HUES48 (cell line): ENCODE results near the gene PCYT1B.

ENCODE experiments used
- H3K27ac ChIP-seq: one replicate; pipeline ENCODE4 v1.7.0; 2013; ENCODE audit warnings: low read depth, low read length, inconsistent platforms
- H3K27me3 ChIP-seq: 2 replicates; pipeline ENCODE4 v1.6.1; 2013; ENCODE audit warnings: mild to moderate bottlenecking, low read length; ENCODE audit not compliant: control insufficient read depth, insufficient read depth
- H3K36me3 ChIP-seq: 2 replicates; pipeline ENCODE4 v1.6.1; 2013; ENCODE audit warnings: low read length; ENCODE audit not compliant: control insufficient read depth, insufficient read depth
- H3K4me1 ChIP-seq: 2 replicates; pipeline ENCODE4 v1.6.1; 2013; ENCODE audit warnings: mild to moderate bottlenecking, low read length; ENCODE audit not compliant: control insufficient read depth, insufficient read depth
- H3K4me3 ChIP-seq: 2 replicates; pipeline ENCODE4 v1.5.1; 2013; ENCODE audit warnings: mild to moderate bottlenecking, low read depth, low read length
- H3K9ac ChIP-seq: 2 replicates; pipeline ENCODE4 v1.6.1; 2013; ENCODE audit warnings: mild to moderate bottlenecking, low read depth, low read length, moderate library complexity
- H3K9me3 ChIP-seq: 2 replicates; pipeline ENCODE4 v1.6.1; 2013; ENCODE audit warnings: low read length; ENCODE audit not compliant: control insufficient read depth, insufficient read depth

PCYT1B gene

GRCh38 chrX:24575496-24575895, 71.7 kb downstream of the PCYT1B start:
- Histone ChIP-seq H3K36me3 (peaks cover 41% of the 10 kb centered on the region), H3K4me3 (no peak overlapping the region), H3K27ac (no peak overlapping the region), H3K9me3 (no peaks in the 10 kb centered on the region), H3K9ac (no peak overlapping the region), H3K27me3 (no peaks in the 10 kb centered on the region), H3K4me1 (no peaks in the 10 kb centered on the region)

- no peaks in the 10 kb centered on the region for H3K9me3 ChIP-seq
- H3K9ac ChIP-seq: no peak overlapping the region
- H3K4me3 ChIP-seq: no peak overlapping the region
- no peak overlapping the region for H3K27ac ChIP-seq
- peaks cover 37% of the 10 kb centered on the region for H3K36me3 ChIP-seq
- H3K27me3 ChIP-seq: no peaks in the 10 kb centered on the region
- no peaks in the 10 kb centered on the region for H3K4me1 ChIP-seq
Measured at GRCh38 chrX:24574743-24575142, 72.4 kb downstream of the PCYT1B start.

GRCh38 chrX:24567169-24567568, 80.0 kb downstream of the PCYT1B start:
- H3K36me3 ChIP-seq: peaks cover 5% of the 10 kb centered on the region; the same call in 1 of the 2 replicates
- H3K9me3 ChIP-seq: no peaks in the 10 kb centered on the region
- H3K4me3 ChIP-seq: no peak overlapping the region
- no peaks in the 10 kb centered on the region; the same call in 1 of the 2 replicates for H3K27me3 ChIP-seq
- no peak overlapping the region for H3K27ac ChIP-seq
- peaks cover 3% of the 10 kb centered on the region; the same call in 1 of the 2 replicates for H3K4me1 ChIP-seq
- no peak overlapping the region for H3K9ac ChIP-seq

- Histone ChIP-seq H3K4me3 (no peak overlapping the region), H3K27ac (no peak overlapping the region), H3K36me3 (peaks cover 10% of the 10 kb centered on the region; the same call in 1 of the 2 replicates), H3K9ac (no peak overlapping the region), H3K4me1 (peaks cover 3% of the 10 kb centered on the region; the same call in 1 of the 2 replicates), H3K27me3 (no peaks in the 10 kb centered on the region; the same call in 1 of the 2 replicates), H3K9me3 (no peaks in the 10 kb centered on the region)
Measured at GRCh38 chrX:24566240-24566639, 80.9 kb downstream of the PCYT1B start.

- no peak overlapping the region for H3K9ac ChIP-seq
- no peaks in the 10 kb centered on the region for H3K9me3 ChIP-seq
- no peak overlapping the region for H3K27ac ChIP-seq
- H3K27me3 ChIP-seq: no peaks in the 10 kb centered on the region; the same call in 1 of the 2 replicates
- H3K36me3 ChIP-seq: peaks cover 5% of the 10 kb centered on the region; the same call in 1 of the 2 replicates
- H3K4me3 ChIP-seq: no peak overlapping the region
- peaks cover 3% of the 10 kb centered on the region; the same call in 1 of the 2 replicates for H3K4me1 ChIP-seq
Measured at GRCh38 chrX:24563291-24564010, 83.7 kb downstream of the PCYT1B start.

- Histone ChIP-seq H3K4me1 (no peaks in the 10 kb centered on the region), H3K4me3 (no peak overlapping the region), H3K36me3 (peaks cover 5% of the 10 kb centered on the region; the same call in 1 of the 2 replicates), H3K27me3 (no peaks in the 10 kb centered on the region; the same call in 1 of the 2 replicates), H3K9ac (no peak overlapping the region), H3K9me3 (no peaks in the 10 kb centered on the region), H3K27ac (no peak overlapping the region)
Measured at GRCh38 chrX:24561121-24561520, 86.0 kb downstream of the PCYT1B start.

- H3K4me3 ChIP-seq: no peak overlapping the region
- no peaks in the 10 kb centered on the region for H3K27me3 ChIP-seq
- no peaks in the 10 kb centered on the region for H3K9me3 ChIP-seq
- H3K36me3 ChIP-seq: no peaks in the 10 kb centered on the region
- H3K9ac ChIP-seq: no peak overlapping the region
- H3K4me1 ChIP-seq: peaks cover 16% of the 10 kb centered on the region
- no peak overlapping the region for H3K27ac ChIP-seq
Measured at GRCh38 chrX:24553011-24553410, 94.1 kb downstream of the PCYT1B start.

GRCh38 chrX:24550166-24550565, 97.0 kb downstream of the PCYT1B start:
- Histone ChIP-seq H3K9me3 (no peaks in the 10 kb centered on the region), H3K27me3 (no peaks in the 10 kb centered on the region), H3K4me1 (peaks cover 31% of the 10 kb centered on the region)

GRCh38 chrX:24547961-24548360, 99.2 kb downstream of the PCYT1B start:
- Histone ChIP-seq H3K27me3 (no peaks in the 10 kb centered on the region; the same call in 1 of the 2 replicates), H3K36me3 (peaks cover 6% of the 10 kb centered on the region; the same call in 1 of the 2 replicates), H3K9ac (no peak overlapping the region)

More at GRCh38 chrX:24550166-24550565, 97.0 kb downstream of the PCYT1B start:
- peaks cover under 1% of the 10 kb centered on the region; the same call in 1 of the 2 replicates for H3K36me3 ChIP-seq
- H3K9ac ChIP-seq: no peak overlapping the region
- H3K4me3 ChIP-seq: no peak overlapping the region
- no peak overlapping the region for H3K27ac ChIP-seq

GRCh38 chrX:24542756-24543155, 104.4 kb downstream of the PCYT1B start:
- no peaks in the 10 kb centered on the region for H3K9me3 ChIP-seq
- H3K4me1 ChIP-seq: peaks cover 12% of the 10 kb centered on the region
- no peak overlapping the region for H3K4me3 ChIP-seq
- H3K27ac ChIP-seq: no peak overlapping the region
- no peak overlapping the region for H3K9ac ChIP-seq
- H3K36me3 ChIP-seq: peaks cover 13% of the 10 kb centered on the region; the same call in 1 of the 2 replicates
- H3K27me3 ChIP-seq: no peaks in the 10 kb centered on the region; the same call in 1 of the 2 replicates

More at GRCh38 chrX:24547961-24548360, 99.2 kb downstream of the PCYT1B start:
- Histone ChIP-seq H3K27ac (no peak overlapping the region), H3K9me3 (no peaks in the 10 kb centered on the region), H3K4me3 (no peak overlapping the region), H3K4me1 (peaks cover 31% of the 10 kb centered on the region)

GRCh38 chrX:24536551-24536950, 110.6 kb downstream of the PCYT1B start:
- H3K36me3 ChIP-seq: peaks cover 43% of the 10 kb centered on the region
- H3K4me1 ChIP-seq: no peaks in the 10 kb centered on the region
- no peak overlapping the region for H3K4me3 ChIP-seq
- H3K27ac ChIP-seq: no peak overlapping the region
- H3K9ac ChIP-seq: no peak overlapping the region
- H3K27me3 ChIP-seq: no peaks in the 10 kb centered on the region
- no peaks in the 10 kb centered on the region for H3K9me3 ChIP-seq
